ENCODE results near the gene RFC1. TPM values are rescaled to one million over a fixed set of nuclear protein-coding genes. Genes with fewer than 3 reads are reported as not detected.
A peak's percentile ranks its signal among the peaks of the same experiment; 100 is the strongest.
"Not testable (repeated sequence)": the region's sequence is repeated elsewhere in the genome, so short reads cannot be mapped to it uniquely, and the experiment has no call there.

RFC1 gene
- total RNA-seq, 1 donor from 2014 or later: 36.4 TPM

DNA sequence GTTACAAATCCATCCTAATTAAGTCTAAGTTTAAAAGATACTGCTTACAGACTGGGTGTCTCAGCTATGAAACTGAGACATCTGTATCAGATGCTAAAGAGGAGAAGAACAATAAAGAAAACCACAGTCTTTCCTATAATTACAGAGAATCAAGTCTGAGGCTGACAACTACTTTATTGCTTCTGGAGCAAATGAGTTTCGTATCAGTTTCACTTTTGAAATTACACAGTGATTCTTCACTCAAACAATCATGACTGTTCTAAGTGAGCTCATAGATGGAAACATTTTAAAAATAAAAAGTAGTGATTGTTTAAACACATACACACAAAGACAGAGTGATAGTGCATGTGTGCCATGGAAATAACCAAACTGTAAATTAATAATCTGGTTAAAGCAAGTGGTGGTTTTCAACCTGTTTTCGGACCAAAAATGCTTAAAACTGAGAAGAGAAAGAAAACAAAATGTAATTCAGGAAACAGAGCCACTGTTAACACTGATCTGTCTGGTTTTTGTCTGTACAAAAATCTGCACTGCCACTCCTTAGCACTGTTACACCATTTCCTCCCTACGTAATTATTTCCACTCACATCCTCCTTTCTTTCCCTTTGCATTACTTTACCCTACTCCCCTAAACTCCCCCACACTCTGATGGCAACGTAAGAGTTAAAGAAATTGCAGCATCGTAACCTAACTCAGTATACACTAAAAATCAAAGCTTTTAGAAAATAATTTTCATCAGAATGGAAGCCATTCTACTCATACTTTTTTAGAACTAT lies 12.5 kb downstream of the RFC1 start:
- DNase-seq (ENCODE audit: low read depth): peak; percentile 32

DNA sequence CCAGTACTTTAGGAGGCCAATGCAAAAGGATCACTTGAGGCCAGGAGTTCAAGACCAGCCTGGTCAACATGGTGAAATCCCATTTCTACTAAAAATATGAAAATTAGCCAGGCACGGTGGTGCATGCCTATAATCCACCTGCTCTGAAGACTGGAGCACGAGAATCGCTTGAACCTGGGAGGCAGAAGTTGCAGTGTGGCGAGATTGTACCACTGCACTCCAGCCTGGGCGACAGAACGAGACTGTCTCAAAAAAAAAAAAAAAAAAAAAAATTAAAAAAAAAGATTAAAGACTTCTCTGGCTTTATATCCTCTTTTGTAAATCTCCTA lies 13.0 kb downstream of the RFC1 start:
- not testable (repeated sequence) for DNase-seq (ENCODE audit: low read depth)

DNA sequence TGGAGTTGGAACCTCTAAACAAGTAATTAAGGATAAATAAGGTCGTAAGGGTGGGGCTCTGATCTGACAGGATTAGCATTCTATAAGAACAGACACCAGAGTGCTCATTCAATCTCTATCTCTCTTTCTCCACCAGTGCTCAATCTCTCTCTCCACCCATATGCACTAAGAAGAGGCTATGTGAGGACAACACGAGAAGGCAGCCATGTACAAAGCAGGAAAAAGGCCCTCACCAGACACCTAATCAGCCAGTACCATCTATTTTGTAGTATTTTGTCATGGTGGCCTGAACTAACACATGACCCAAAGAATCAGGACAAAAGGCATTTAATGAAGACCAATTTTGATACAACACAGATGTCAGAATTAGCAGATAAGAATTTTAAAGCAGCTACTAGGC lies 16.8 kb downstream of the RFC1 start:
- no peak for DNase-seq (ENCODE audit: low read depth)

DNA sequence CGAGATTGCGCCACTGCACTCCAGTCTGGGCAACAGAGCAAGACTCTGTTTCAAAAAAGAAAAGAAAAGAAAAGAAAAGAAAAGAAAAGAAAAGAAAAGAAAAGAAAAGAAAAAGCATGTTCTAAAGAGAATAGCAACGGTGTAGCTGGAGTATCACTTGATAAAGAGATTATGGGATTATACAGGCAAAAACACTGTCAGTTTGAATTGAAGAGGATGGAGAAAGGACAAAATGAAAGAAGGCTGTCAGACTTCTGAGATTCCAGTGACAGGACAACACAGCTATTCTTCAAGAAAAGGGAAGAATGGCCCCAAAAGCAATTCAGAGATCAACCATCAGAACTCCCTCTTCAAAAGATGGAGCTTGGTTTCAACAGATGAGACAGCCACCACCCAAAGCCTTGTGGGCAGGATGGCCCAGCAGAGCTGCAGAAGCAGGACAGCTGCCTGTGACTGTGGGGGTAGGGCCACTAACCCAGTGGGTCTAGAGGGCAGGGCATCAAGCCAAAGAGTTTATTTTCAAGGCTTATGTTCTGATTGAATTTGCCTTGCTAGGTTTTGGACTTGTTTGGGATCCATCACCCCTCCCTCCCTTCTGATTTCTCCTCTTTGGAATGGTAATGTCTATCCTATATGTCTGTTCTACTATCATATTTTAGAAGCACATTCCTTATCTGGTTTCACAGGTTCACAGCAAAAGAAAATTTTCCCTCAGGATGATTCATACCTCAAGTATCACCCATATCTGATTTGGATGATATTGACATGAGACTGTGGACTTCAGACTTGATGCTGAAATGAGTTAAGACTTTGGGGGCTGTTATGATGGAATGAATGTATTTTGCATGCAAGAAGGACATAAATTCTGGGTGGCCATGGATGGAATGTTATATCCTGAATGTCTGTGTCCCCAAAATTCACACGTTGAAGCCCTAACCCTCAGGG lies 17.5 kb downstream of the RFC1 start:
- DNase-seq (ENCODE audit: low read depth): peak; percentile 88

DNA sequence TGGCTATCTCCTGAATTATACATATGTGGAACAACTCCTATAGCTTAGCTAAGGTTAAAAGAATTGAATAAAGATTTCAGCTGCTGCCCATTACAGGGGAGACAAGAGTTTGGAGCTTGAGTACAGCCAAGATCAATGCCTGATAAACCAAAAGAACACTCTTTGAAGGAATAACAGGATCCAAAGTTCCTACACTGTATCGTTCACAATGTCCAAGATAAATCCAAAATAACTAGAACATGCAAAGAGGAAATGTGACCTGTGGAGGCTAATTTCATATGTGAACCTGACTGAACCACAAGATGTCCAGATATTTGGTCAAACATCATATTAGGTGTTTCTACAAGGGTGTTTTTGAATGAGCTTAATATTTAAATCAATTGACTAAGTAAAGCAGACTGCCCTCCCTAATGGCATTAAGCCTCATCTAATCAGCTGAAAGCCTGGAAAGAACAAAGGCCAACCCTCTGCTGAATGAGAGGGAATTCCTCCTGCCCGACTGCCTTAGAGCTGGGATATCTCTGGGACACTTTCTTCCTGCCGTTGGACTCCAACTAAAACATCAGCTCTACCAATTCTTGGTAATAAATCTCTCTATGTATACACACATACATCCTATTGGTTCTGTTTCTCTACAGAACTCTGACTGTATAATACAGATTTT lies 19.2 kb downstream of the RFC1 start:
- no peak for DNase-seq (ENCODE audit: low read depth)

DNA sequence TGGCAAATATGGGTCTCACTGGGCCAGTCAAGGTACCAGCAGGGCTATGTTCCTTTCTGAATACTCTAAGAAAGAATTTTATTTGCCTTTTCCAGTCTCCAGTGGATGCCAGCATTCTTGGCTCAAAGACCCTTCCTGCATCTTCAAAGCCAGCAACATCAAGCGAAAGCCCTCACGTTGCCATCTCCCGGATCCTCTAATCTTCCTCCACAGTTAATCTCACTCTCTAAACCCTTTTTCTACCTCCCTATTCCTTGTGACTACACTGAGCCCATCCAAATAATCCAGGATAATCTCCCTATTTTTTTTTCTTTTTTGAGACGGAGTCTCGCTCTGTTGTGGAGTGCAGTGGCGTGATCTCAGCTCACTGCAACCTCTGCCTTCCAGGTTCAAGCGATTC lies 23.4 kb downstream of the RFC1 start:
- no peak for DNase-seq (ENCODE audit: low read depth)

DNA sequence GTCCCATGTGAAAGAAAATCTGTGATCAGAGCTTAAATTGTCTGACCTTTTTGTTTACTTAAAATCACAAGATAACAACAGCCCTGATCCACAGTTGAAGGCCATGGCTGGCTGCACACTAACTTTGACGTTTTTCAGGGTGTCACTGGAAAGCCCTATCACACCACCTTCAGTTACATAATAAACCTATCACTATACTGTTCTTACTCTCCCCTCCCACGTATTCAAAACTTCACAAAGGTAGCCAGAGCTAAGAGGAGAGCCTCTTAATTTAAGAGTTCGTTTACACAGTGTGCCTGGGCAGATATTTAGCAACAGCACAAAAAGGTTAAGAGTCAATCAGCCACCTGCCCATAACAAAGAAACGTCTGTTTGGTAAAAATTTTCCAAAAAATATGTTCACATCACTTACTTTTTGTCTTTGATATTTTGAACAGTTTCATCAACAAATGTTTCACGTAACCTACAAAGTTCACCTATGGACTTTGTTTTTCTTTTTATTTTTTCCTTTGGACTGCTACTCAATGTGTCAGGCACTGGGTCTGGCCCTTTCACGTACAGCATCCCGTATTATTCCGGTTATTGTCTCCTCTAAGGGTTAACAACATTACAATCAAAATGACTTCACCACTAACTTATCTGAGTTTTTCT lies 25.0 kb downstream of the RFC1 start:
- DNase-seq (ENCODE audit: low read depth): no peak

DNA sequence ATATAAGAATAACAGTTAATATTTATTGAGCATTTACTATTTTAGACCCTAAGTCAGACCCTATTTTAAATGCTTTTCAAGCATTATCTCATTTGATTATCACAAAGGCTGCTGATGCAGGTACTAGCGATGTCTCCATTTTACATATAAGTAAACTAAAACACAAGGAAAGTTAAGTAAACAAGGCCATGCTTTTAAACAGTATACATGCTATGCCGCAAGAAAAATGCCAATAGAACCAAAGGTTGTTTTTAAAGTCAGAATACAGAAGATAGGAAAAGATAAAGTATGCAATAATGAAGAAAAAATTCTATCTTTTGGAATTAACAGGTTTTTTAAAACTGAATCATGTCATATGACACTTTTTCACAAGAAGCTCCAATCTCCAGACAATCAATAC lies 26.2 kb downstream of the RFC1 start:
- DNase-seq (ENCODE audit: low read depth): no peak

DNA sequence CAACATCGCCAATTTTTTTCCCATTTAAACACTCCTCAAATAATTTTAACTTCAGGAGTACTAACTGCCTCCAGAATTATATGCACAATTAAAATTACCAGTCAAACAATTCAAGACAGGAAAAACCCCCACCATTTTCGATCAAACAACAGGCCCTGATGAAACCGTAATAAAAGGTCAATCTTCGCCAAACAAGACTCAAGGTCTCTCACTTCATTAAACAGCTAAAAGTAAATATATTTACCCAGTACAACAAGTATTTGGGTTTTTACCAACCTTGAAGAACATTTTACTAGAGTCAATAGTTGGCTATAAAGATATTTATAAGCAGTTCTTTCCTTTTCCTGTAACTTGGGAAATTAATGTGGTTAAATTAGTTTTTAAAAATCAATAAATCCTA lies 28.3 kb downstream of the RFC1 start:
- DNase-seq (ENCODE audit: low read depth): no peak

DNA sequence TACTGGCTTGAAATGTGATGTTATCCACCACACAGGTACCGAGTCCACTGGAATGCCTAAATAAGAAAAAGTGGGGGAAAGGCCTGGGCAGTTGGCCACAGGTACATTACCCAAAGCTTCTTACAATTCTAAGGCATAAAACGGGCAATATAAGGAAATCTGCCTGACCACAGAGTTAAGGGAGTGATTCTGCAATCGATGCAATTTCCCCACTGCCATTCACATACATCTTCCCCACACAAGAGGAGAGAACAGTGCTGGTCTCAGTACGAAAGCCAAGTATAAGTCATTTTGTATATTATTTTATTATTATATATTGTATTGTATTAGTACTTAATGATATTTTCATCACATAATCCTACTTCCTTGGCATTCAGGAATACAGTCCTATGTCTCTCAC lies 30.6 kb downstream of the RFC1 start:
- DNase-seq (ENCODE audit: low read depth): no peak

DNA sequence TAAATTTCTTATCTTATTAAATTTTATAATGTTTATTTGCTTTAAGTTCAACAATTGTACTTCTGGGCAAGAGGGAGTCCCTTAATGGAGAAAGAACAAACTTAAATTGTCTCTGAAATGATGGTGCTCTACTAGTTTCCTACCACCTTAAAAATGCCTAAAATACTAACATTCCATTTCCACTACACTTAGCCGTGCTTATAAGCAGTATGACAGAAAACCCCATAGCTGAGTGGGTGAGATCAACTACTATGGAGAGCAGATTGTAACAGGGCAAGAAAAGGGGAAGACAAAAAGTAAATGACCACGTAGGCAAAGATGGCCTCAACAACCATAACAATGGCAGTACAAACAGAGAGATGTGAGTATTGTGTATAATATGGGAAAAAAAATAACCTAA lies 35.0 kb downstream of the RFC1 start:
- no peak for DNase-seq (ENCODE audit: low read depth)

DNA sequence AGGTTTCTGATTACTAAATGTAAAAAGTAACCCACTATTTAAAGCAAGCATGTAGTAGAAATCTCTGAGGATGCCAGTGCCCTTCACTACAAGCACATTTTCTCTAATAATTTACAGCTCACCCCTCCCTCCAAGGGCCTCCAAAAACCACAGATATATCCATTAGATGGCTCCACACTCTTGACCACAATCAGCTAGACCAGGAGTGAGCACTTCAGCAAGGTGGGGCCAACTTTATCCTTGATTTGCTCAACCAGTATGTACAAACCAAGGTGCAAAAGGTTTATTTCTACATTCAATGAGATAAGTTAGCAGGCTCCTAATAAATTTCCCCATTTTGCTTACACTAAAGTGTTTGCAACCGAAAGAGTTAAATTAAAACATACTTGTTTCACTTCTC lies 35.8 kb downstream of the RFC1 start:
- DNase-seq (ENCODE audit: low read depth): no peak

DNA sequence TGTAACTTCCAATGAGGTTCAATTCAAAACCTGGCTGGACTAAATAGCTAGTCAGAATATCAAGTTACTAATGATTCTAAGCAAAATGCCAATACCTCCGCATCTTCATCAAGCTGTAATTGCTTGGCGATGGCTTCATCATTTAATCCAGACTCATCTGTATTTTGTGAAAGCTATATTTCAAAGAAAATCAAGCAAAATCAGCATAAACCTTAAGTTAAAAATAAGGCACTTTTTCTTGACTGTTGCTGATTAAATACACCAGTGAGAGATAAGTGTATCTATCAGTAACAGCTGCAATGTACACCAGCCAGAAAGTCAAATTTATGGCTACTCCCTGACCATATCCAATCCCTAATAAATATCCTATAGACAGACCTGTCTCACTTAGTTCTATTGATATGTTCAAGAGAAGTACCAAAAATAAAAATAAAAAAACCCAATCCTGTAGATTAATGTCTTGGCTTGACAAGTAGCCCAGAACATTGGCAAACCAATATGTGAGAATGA lies 39.6 kb downstream of the RFC1 start:
- DNase-seq (ENCODE audit: low read depth): no peak

DNA sequence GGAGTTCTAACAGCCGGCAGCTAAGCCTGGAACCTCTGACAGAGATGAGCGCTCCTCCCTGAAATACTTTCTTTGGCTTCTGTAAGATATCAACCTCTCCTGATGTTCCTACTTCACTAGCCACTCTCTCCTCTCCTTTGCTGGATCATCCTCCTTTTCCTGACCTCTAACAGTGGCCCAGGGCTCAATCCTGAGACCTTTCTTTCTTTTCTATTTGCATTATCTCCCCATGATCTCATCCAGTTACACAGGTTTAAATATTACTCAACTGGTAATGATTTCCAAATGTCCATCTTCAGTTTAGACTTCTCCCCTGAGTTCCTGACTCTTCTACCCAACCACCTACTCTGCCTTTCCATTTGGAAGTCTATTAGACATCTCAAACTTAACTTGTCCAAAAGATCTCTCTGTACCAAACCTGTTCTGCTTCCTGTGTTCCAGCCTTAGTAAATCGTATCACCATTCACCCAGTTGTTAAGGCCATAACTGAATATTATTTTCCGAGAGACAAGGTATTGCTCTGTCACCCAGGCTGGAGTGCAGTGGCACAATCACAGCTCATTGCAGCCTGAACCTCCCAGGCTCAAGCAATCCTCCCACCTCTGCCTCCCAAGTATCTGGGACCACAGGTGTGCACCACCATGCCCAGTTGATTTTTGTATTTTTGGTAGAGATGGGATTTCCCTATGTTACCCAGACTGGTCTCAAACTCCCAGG lies 41.1 kb downstream of the RFC1 start:
- DNase-seq (ENCODE audit: low read depth): no peak

DNA sequence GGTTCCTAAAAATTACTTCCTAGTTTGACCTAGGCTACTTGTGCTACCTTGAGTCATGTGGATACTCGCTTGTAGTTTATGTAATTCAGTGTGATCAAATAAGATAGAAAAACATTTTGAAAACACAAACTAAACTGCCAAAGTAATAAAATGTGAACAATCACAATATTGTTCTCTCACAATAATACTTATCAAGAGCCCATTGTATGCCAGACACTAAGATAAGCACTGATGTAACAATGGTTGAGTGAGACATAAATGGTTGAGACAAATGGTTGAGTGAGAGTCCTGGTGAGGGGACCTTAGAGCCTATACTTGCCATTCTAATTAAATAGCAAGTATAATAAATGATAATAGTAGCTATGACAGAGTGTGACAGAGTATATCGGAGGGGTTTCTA lies 41.7 kb downstream of the RFC1 start:
- DNase-seq (ENCODE audit: low read depth): no peak

DNA sequence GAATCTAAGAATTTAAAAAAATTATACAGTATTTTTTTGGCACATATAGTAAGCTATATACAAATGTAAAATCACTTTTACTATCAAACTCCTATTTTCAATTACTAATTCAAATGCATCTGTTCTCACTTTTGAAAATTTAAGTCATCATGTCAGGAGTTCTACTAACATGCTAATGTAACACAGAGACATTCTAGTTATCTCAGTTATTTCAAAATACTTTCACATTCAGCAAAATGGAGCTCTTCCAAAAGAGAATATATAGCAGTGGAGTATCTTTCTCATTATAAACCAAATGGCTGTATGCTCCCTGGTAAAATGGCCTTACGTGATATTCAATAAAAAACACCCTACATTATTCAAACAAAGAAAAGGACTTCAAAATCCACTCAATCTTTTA lies 42.3 kb downstream of the RFC1 start:
- no peak for DNase-seq (ENCODE audit: low read depth)

DNA sequence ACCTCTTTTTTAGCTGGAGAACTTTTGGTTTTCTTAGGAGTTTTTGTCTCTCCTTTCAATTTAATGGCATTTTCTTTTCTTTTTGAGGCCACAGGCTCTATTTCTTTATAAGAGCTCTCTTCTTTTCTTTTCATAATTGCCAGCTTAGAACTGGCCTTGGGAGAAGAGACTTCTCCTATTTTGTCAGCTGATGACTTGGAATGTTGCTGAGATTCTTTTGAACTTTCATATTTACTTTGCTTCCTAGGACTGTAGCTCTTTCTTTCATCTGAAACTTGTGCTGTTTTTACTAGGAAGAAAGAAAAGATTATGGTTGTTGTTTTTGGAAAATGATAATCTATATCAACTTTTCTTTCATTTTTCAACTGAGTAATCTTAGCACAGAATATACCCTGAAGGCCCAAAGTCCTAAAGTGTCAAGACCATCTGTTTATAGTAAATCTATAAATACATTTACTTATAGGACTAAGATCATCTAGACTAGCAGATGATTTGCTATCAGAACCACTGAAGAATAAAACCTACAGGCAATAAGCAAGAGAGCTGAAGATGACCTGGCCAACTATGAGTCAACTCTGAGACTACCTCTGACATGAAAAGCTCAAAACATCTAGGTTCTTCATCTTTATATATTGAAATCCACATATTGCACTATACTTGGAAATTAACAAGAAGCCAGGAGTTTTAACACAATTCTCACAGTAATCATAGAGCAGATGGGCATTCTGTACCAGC lies 45.6 kb downstream of the RFC1 start:
- peak; percentile 26 for DNase-seq (ENCODE audit: low read depth)

DNA sequence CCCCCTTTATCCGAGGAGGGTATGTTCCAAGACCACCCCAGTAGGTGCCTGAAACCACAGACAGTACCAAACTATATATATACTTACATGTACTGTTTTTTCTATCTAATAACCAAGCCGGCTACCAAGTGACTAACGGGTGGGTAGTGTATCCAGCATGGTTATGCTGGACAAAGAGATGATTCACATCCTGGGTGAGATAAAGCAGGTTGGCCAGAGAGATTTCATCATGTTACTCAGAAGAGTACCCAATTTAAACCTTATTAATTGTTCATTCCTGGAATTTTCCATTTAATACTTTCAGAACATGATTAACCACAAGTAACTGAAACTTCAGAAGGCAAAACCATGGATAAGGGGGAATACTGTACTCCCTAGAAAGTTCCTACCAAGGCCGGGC lies 46.5 kb downstream of the RFC1 start:
- peak; percentile 50 for DNase-seq (ENCODE audit: low read depth)

DNA sequence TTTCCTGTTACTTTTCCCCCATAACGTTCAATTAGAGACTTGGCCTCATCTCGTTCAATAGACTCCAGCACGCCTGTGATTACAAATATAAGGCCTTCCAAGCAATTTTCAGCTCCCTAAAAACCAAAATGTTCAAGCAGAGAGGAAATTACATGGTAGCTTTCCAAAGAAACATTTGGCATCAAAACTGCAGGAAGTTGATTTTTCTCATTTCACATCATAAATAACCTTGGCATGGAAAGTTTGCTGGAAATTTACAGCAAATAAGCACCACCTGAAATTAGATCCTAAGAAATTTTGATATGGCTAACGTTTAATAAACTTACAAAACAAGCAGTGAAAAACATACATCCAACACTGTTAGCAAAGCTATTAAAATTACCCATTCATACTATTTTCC lies 53.3 kb downstream of the RFC1 start:
- DNase-seq (ENCODE audit: low read depth): no peak

DNA sequence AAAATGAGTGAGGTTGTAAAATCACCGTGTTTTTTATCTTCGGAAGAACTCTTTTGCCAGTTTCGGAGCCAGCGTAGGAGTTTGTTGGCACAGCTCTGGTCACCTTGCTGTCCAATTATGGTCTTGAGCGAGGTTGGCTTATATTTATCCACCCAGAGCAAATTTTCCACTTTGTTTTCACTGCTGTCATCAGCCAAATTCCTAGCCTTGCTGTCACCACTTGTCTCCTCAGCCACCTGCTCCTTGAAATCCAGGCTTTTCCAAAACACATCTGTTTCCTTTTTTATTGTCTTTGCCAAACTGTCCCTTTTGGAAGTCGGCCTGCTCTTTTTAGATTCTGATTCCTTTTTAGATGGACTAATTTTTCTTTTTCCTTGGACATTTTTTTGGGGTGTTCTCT lies 57.6 kb downstream of the RFC1 start:
- DNase-seq (ENCODE audit: low read depth): peak; percentile 90

All from myocyte (in vitro differentiated cells).